Liver (tissue), 9 donors: ENCODE measurements around the gene HCN3. TPM values are rescaled to one million over a fixed set of nuclear protein-coding genes. Genes with fewer than 3 reads are reported as not detected.

Source experiments
- DNase-seq: peaks from one replicate; pipeline ENCODE4 v3.0.0-alpha.2; 2017; ENCODE audit warnings: low spot score
- H3K27ac ChIP-seq, 2 donors: one replicate each; pipeline ENCODE4 v1.7.0; 2013; ENCODE audit warnings: inconsistent platforms in 2 of 2, low read length in 2 of 2, control low read depth in 1 of 2, low read depth in 1 of 2, mild to moderate bottlenecking in 1 of 2
- H3K27me3 ChIP-seq, 4 donors: one replicate each; pipeline versions ENCODE4 v1.6.1 to v1.7.0; 2013; ENCODE audit warnings: low read length in 3 of 4, inconsistent platforms in 1 of 4, mild to moderate bottlenecking in 1 of 4, moderate library complexity in 1 of 4; ENCODE audit not compliant: control insufficient read depth in 4 of 4, insufficient read depth in 4 of 4
- H3K36me3 ChIP-seq, 4 donors: one replicate each; pipeline versions ENCODE4 v1.6.1 to v1.7.0; 2013; ENCODE audit warnings: low read length in 3 of 4, mild to moderate bottlenecking in 3 of 4, low read depth in 1 of 4, moderate library complexity in 1 of 4; ENCODE audit not compliant: control insufficient read depth in 4 of 4, insufficient read depth in 3 of 4
- H3K4me1 ChIP-seq, 4 donors: one replicate each; pipeline versions ENCODE4 v1.6.1 to v1.7.0; 2013; ENCODE audit warnings: low read length in 3 of 4, mild to moderate bottlenecking in 3 of 4, moderate library complexity in 1 of 4; ENCODE audit not compliant: control insufficient read depth in 4 of 4, insufficient read depth in 4 of 4
- H3K4me3 ChIP-seq, 3 donors: one replicate each; pipeline versions ENCODE4 v1.6.1 to v1.7.0; 2013; ENCODE audit warnings: low read length in 3 of 3, control low read depth in 1 of 3, low read depth in 1 of 3, mild to moderate bottlenecking in 1 of 3
- H3K9ac ChIP-seq, 2 donors: one replicate each; pipeline ENCODE4 v1.7.0; 2013; ENCODE audit warnings: low read length in 2 of 2, mild to moderate bottlenecking in 2 of 2, moderate library complexity in 2 of 2, control low read depth in 1 of 2, low read depth in 1 of 2
- H3K9me3 ChIP-seq, 4 donors: one replicate each; pipeline versions ENCODE4 v1.6.1 to v1.7.0; 2013; ENCODE audit warnings: low read length in 3 of 4; ENCODE audit not compliant: control insufficient read depth in 4 of 4
- CTCF ChIP-seq: fragments of 150-350 bp; IDR thresholded peaks from 2 replicates; pipeline ENCODE4 v1.5.1; 2017; ENCODE audit warnings: improper control_type of control experiment, low read depth, low read length; ENCODE audit not compliant: missing input control
- EGR1 ChIP-seq, 2 donors: IDR thresholded peaks; 2 replicates each; pipeline ENCODE4 v1.6.1; 2016 to 2018; ENCODE audit warnings: antibody characterized with exemption in 2 of 2, low read depth in 2 of 2
- HNF4G ChIP-seq: IDR thresholded peaks from 2 replicates; pipeline ENCODE4 v1.6.1; 2016; ENCODE audit warnings: antibody characterized with exemption
- JUND ChIP-seq, 2 donors: IDR thresholded peaks; 2 replicates each; pipeline ENCODE4 v1.6.1; 2016; ENCODE audit warnings: antibody characterized with exemption in 2 of 2
- MAX ChIP-seq: IDR thresholded peaks from 2 replicates; pipeline ENCODE4 v1.6.1; 2016; ENCODE audit warnings: antibody characterized with exemption
- NR2F2 ChIP-seq: IDR thresholded peaks from 2 replicates; pipeline ENCODE4 v1.6.1; 2016; ENCODE audit warnings: antibody characterized with exemption
- RAD21 ChIP-seq, 2 donors: IDR thresholded peaks; 2 replicates each; pipeline ENCODE4 v1.6.1; 2016; ENCODE audit warnings: antibody characterized with exemption in 2 of 2, mild to moderate bottlenecking in 2 of 2
- REST ChIP-seq: IDR thresholded peaks from 2 replicates; pipeline ENCODE4 v1.6.1; 2016; ENCODE audit warnings: antibody characterized with exemption, mild to moderate bottlenecking
- SP1 ChIP-seq: IDR thresholded peaks from 2 replicates; pipeline ENCODE4 v1.6.1; 2018; ENCODE audit warnings: antibody characterized with exemption, mild to moderate bottlenecking
- ZBTB33 ChIP-seq: IDR thresholded peaks from 2 replicates; pipeline ENCODE4 v1.6.1; 2016; ENCODE audit warnings: antibody characterized with exemption
- WGBS: extraction: QIAGEN DNeasy Blood & Tissue Kit; methylation state at CpG from one replicate; pipeline ENCODE4 v1.1.7; 2013; 5-methylcytosine and 5-hydroxymethylcytosine counted together
- polyA plus RNA-seq, 2 donors: library from polyadenylated mRNA; stranded (reverse) in 1 of 2; unstranded in 1 of 2; fragments of 200-250 nt in 1 of 2; fragments of >200 nt in 1 of 2; fragmentation: Nextera tagmentation in 1 of 2; extraction: Ambion mirVana in 1 of 2; gene quantifications; one replicate each; pipeline versions ENCODE4 v1.2.1 to v1.2.3, GENCODE V29; 2013 to 2015
- total RNA-seq, 2 donors: library from RNA; depleted of rRNA; stranded (reverse); fragments of >200 nt; gene quantifications; one replicate each; pipeline ENCODE4 v1.2.3, GENCODE V29; 2014
- donor health status: healthy.
- donor health status: healthy.
- donor health status: healthy.
- donor health status: healthy.
- donor health status: healthy.

Gene HCN3
- total and polyA plus RNA-seq, 4 donors, result 0.33 to 1.5 (median 0.93) TPM

- no peak overlapping the region for H3K9ac ChIP-seq
- under 1% methylated on average over 58 of the region's 58 CpGs for WGBS
- H3K4me1 ChIP-seq, result peaks cover 2 to 35% (median 22%) of the 10 kb centered on the region in 4 donors
Measured at GRCh38 chr1:155322953-155323728, 45.9 kb downstream of the HCN3 start.

More at GRCh38 chr1:155322953-155323728, 45.9 kb downstream of the HCN3 start:
- H3K4me3 ChIP-seq, result peak overlapping the region; percentile 65 to 78 (median 74)
- no peaks in the 10 kb centered on the region for H3K27me3 ChIP-seq
- peaks cover 0 to 17% (median 13%) of the 10 kb centered on the region in 4 donors for H3K36me3 ChIP-seq
- no peaks in the 10 kb centered on the region for H3K9me3 ChIP-seq
- DNase-seq, result peak; percentile 92
- peak; percentile 87 for TF ChIP-seq CTCF
- no peak for TF ChIP-seq HNF4G
- no peak for TF ChIP-seq JUND (IDR thresholded peaks at IDR 0.05)
- TF ChIP-seq ZBTB33, result no peak
- peak; percentile 81 for TF ChIP-seq NR2F2
- peak; percentile 48 for TF ChIP-seq SP1
- peak; percentile 81 to 86 for TF ChIP-seq RAD21 (IDR thresholded peaks at IDR 0.05)
- TF ChIP-seq EGR1 (IDR thresholded peaks at IDR 0.05; ENCODE audit: low read depth in 2 of 2), result no peak
- peak; percentile 42 for TF ChIP-seq REST
- TF ChIP-seq MAX, result no peak
- H3K27ac ChIP-seq, result peak overlapping the region; percentile 90 to 93
